GM19467 (cell line): ENCODE data around the gene TCEA2.

ENCODE experiments used
- ATAC-seq: cut with Tn5 transposase; IDR thresholded peaks from one replicate; pipeline ENCODE4 v1.9.1; 2021; ENCODE audit warnings: mild to moderate bottlenecking, moderate library complexity; ENCODE audit not compliant: unreplicated experiment

The TCEA2 gene

DNA sequence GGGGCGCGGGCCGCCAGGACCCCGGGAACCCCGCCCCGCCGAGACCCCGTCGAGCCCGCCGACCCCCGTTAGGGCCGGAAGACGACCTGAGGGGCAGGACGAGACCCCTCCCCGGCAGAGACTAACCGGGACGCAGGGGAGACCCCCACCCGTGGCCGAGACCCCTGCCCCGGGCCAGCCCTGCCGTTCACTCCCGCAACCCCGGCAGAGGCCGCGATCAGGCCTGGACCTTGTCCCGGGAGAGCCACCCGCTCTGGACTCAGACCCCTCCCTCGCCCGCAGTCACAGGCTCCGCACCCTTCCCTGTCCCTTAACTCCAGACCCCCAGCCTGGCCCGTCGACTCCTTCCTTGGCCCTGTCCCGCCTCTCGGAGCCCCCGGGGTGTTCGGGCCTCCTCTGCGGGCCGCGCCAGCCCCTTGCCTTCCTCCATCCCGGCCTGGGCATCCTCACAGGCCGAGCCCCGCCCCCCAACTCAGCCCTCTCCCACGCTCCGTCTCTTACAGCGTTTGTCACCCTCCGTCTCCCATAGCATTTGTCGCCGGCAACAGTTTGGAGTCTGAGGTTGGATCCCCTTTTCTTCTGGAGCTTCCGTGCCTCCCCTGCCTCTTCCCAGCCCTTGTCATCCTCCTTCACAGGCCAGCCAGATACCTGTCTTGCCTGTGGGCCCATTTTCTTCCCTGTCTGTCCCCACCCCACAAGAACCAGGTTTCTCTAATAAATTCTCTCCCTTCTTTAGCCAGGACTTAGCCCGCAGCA, 569 bp downstream of the TCEA2 start:
- ATAC-seq = no peak

DNA sequence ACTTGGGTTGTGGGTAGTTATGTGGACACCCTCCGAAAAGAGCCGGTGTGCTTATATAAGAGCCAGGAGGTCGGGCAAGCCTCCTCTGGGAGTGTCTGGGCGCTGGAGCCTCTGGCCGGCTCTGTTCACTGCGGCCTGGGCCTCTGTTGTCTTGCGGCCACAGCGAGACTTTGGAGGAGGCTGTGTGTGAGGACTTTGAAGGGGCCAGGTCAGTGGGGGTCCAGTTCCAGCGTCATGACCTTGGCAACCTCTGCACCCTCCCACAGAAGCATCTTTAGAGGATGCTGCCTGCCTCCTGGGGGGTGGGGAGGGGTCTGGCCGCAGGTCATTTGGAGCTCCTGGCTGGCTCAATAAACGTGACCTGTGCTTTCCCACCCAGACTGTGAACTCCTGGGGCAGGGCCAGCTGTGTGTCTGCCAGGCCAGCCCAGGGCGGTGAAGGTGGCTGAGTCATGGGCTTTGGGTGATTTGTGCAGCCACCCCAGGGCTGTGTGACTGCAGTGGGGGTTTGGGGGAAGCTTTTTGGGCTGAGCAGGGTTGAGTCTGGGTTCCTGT, 1.2 kb downstream of the TCEA2 start:
- ATAC-seq = no peak

DNA sequence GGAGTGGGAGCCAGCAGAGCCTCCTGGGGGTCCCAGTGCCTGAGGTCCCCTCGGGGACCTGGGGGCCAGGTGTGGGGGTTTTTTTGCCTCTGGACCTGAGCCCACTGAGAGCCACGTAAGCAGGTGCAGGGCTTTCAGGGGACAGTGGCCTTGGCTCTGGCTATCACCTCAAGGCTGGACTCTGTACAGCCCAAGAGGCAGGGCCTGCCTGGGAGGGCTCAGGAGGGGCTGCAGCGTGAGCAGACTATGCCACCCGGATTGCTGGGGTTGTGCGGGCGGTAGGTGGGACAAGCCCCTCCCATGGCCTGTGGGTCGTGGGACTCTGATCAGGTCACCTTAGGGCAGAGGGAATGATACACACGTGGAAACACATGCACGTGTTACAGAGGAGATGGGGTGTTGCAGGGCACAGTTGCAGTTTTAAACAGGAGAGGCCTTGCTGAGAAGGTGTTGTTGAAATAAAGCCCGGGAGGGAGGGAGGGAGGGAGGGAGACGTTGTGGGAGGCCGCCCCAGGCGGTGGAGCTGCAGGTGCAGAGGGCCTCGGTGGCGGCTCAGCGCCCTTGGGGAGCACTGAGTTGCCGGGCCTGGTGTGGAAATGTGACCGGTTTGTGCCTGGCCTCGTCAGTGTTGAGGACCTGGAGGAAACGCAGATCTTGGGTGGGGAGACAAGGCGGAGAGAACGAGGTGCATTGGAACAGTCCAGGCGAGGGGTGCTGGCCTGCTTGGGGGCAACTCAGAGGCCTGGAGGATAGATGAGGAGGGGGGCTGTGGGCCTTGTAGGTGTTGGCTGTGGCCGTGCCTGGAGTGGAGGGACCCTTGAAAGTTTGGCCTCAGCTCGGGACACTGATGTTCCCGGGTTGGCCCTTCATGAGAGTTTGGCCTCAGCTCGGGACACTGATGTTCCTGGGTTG, 2.3 kb downstream of the TCEA2 start:
- ATAC-seq = no peak

DNA sequence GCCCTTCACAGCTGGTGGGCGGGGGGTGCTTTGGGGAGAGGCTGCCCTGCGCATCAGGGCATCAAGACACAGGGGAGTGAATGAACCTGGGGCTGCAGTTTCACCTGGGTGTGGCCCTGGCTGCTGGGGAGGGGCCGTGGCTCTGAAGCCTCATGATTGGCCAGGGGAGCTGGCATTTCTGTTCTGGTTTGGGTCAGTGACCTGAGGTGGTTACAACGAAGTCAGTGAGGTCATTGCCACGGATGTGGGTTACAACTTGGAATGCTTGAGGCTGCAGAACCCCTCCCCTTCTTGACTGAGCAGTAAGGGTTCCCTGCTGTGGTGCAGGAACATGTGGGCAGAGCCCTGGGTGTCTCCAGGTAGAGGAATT, 3.0 kb downstream of the TCEA2 start:
- no peak for ATAC-seq

GRCh38 chr20:64067005-64067632, 4.1 kb downstream of the TCEA2 start:
- no peak for ATAC-seq

GRCh38 chr20:64067733-64068307, 4.8 kb downstream of the TCEA2 start:
- no peak for ATAC-seq

GRCh38 chr20:64068386-64069208, 5.6 kb downstream of the TCEA2 start:
- ATAC-seq = no peak

DNA sequence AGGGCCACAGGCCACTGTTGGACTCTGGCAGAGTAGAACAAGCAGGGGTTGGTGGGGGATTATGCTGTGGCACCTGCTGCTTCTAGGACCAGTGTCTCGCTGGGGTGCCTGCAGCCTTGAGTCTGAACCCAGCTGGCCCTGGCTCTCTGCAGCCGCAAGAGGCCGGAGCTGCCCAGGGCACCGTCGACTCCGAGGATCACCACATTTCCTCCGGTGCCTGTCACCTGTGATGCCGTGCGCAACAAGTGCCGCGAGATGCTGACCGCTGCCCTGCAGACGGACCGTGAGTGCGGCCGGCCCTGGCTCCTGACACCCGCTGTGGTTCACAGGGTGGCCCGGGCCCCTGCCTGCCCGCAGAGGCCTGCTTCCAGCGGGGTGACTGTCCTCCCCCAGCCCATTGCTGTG, 6.2 kb downstream of the TCEA2 start:
- no peak for ATAC-seq

DNA sequence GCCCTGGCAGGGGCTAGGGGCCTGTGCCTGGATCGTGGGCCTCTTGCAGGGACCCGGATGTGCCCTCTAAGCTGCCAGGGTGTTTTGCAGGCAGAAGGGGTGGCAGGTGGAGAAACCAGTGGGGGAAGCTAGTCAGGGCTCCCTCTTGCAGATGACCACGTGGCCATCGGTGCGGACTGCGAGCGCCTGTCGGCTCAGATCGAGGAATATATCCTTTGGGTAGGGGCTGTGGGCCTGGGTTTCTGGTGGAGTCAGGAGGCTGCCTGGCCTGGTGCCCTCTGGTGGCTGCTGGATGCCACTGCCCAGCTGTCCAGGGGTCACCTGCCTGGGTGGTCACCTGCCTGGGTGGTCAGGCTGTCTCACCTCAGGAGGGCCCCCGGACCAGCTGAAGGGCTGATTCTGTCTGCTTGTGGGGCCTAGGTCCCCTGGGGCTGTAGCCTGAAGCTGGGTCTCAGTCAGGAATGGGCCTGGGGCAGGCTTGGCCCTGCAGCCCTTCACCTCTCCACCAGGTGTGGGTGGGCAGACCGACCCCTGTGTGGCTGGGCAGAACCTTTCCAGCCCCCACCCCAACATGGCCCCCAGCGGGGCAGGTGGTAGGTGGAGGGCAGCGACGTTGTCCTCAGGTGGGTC, 6.7 kb downstream of the TCEA2 start:
- ATAC-seq = no peak

- no peak for ATAC-seq
Measured at GRCh38 chr20:64070244-64070993, 7.4 kb downstream of the TCEA2 start.

- no peak for ATAC-seq
Measured at GRCh38 chr20:64071341-64072332, 8.6 kb downstream of the TCEA2 start.

DNA sequence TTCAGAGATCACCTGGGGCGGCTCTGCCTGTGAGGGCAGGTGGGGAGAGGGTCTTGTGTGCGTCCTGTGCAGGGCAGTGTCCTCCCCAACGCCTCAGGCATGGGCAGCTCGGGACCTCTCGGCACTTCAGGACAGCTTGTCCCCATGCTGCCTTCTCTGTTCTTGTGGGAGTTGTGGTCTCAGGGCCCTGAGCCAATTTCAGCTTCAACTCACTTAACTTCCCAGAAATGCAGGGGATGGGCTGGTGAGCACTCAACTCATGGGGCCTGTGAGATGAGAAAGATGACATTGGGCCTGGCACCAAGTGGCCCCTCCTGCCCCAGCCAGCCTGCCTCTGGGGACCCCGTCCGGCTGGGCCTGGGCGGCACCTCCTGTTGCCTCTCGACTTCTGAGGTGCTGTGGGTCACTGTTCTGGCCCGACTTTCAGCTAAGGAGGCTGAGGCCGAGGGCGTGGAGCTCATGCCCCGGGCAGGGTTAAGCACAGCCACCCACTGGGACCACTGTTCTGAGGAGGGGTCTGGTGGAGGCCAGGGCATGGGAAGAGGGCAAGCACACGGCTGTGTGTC, 9.6 kb downstream of the TCEA2 start:
- no peak for ATAC-seq

DNA sequence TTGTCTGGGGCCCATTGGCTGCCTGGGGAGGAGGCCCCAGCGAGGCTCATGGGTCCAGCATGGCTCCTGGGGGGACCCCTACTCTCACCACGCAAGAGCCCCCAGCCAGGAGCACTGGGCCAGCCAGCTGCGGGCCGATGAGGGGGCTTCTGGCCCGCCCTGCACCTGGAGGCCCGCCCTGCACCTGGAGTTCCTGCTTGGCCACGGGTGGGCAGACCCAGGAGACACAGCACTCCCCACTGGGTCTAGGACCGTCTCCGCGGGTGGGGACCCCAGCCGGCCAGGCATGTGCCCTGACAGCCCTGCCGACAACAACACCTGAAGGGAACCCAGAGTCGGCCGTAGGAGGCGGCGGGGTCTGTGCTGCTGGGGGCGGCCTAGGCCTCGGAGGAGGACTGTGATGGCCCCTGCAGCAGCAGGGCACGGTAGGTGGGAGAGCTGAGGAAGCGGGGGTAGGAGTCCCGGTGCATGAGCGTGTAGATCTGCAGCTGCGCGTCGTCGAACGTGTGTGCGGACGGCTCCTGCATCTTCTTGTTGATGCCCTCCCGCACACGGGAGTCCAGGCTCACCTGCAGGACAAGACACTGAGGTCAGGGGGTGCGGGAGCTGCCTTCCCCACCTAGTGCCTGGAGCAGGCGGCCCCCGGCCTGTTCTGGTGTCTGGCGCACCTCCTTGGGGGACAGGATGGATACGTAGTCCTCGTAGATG, 10.6 kb downstream of the TCEA2 start:
- no peak for ATAC-seq

GRCh38 chr20:64074184-64074789, 11.3 kb downstream of the TCEA2 start:
- ATAC-seq = no peak

DNA sequence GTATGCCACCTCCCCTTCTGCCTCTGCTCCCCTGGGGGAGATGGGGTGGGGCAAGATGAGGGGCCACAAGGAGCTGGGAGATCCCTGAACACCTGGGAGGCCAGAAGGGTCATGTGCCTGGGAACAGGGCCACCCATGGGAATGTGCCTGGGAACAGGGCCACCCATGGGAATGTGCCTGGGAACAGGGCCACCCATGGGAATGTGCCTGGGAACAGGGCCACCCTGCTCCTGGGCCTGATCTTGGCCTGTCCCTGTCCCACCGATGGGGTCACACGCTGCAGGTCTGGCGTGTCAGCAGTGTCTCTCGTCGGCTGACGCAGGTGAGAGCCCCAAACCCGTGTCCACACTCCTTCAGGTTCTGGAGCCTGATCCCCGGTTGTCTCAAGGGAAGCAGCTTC, 12.0 kb downstream of the TCEA2 start:
- ATAC-seq = no peak

GRCh38 chr20:64075556-64075955, 12.6 kb downstream of the TCEA2 start:
- no peak for ATAC-seq
